Left ventricle myocardium inferior (tissue), 1 donor: ENCODE results near the gene GRAMD2B. TPM values are rescaled to one million over a fixed set of nuclear protein-coding genes. Genes with fewer than 3 reads are reported as not detected.

Experiments used
- DNase-seq: peaks from one replicate; pipeline ENCODE4 v3.0.0-alpha.2; 2020
- H3K27ac ChIP-seq: fragments of 200-600 bp; replicated peaks from 2 replicates; pipeline ENCODE4 v1.8.0; 2021
- H3K27me3 ChIP-seq: fragments of 200-600 bp; 2 replicates; pipeline ENCODE4 v1.8.0; 2021; ENCODE audit warnings: low read depth
- H3K36me3 ChIP-seq: fragments of 200-600 bp; 2 replicates; pipeline ENCODE4 v1.8.0; 2021
- H3K4me1 ChIP-seq: fragments of 200-600 bp; 2 replicates; pipeline ENCODE4 v1.8.0; 2021
- H3K4me3 ChIP-seq: fragments of 200-600 bp; 2 replicates; pipeline ENCODE4 v1.8.0; 2021; ENCODE audit warnings: mild to moderate bottlenecking, moderate library complexity
- H3K9me3 ChIP-seq: fragments of 200-600 bp; replicated peaks from 2 replicates; pipeline ENCODE4 v1.8.0; 2021
- intact Hi-C: fragments of 100-400 bp; cut with micrococcal nuclease; formaldehyde crosslinking; loops from one replicate; pipeline ENCODE4 v1.11.0; 2022
- total RNA-seq: library from RNA; stranded (reverse); fragmentation: NEBNext Ultra II Directional; extraction: Animal tissue kit (Norgen Biotek cat#: 25700); gene quantifications from one replicate; pipeline ENCODE4 v1.2.1, GENCODE V29; 2021
- TF ChIP-seq, protein P1 (sequence below): fragments of 200-600 bp; IDR thresholded peaks from 2 replicates; pipeline ENCODE4 v1.8.0; 2021; ENCODE audit warnings: antibody characterized with exemption, mild to moderate bottlenecking, borderline replicate concordance
- donor health status: DM: no; HTN: yes; CAD: no; lungs with severe emphysema.

GRAMD2B gene
- total RNA-seq, 1 donor from 2014 or later: 24.6 TPM

DNA sequence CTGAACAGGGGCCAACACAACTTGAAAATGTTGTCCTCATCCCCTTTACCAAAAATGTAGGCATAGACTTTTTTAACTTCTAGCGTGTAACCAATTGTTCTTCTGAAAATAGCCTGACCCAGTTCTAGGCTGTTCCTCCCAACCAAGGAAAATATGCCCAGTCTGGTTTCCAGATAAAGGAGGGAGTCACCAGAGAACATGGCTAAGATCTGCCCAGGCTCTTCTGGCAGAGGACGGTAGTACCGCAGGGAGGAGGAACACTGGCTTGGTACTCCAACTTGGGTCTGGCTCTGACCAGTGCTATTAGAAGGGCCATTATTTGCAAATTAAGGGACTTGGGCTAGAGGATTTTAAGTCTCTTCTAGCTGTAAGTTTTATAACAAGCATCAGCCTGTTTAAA lies 63.1 kb downstream of the GRAMD2B start:
- TF ChIP-seq, protein P1, sequence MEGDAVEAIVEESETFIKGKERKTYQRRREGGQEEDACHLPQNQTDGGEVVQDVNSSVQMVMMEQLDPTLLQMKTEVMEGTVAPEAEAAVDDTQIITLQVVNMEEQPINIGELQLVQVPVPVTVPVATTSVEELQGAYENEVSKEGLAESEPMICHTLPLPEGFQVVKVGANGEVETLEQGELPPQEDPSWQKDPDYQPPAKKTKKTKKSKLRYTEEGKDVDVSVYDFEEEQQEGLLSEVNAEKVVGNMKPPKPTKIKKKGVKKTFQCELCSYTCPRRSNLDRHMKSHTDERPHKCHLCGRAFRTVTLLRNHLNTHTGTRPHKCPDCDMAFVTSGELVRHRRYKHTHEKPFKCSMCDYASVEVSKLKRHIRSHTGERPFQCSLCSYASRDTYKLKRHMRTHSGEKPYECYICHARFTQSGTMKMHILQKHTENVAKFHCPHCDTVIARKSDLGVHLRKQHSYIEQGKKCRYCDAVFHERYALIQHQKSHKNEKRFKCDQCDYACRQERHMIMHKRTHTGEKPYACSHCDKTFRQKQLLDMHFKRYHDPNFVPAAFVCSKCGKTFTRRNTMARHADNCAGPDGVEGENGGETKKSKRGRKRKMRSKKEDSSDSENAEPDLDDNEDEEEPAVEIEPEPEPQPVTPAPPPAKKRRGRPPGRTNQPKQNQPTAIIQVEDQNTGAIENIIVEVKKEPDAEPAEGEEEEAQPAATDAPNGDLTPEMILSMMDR: no peak
- Histone ChIP-seq H3K36me3 (peaks cover 92% of the 10 kb centered on the region), H3K27me3 (no peaks in the 10 kb centered on the region), H3K4me1 (peaks cover 35% of the 10 kb centered on the region), H3K9me3 (no peaks in the 10 kb centered on the region), H3K4me3 (no peak overlapping the region), H3K27ac (peak overlapping the region; percentile 28)
- intact Hi-C loops: no loop called here
- no peak for DNase-seq

- TF ChIP-seq, protein P1: no peak
- Histone ChIP-seq H3K4me1 (peaks cover 31% of the 10 kb centered on the region), H3K4me3 (no peak overlapping the region), H3K36me3 (peaks cover 92% of the 10 kb centered on the region), H3K9me3 (no peaks in the 10 kb centered on the region), H3K27me3 (no peaks in the 10 kb centered on the region), H3K27ac (peak overlapping the region; percentile 12)
- intact Hi-C loops: no loop called here
- DNase-seq: no peak
Measured at GRCh38 chr5:126487596-126487995, 64.4 kb downstream of the GRAMD2B start.

- intact Hi-C loops: no loop called here
- H3K4me3 ChIP-seq: no peak overlapping the region
- H3K27ac ChIP-seq: peak overlapping the region; percentile 12
- peaks cover 92% of the 10 kb centered on the region for H3K36me3 ChIP-seq
- H3K9me3 ChIP-seq: no peaks in the 10 kb centered on the region
- no peak for DNase-seq
- H3K4me1 ChIP-seq: peaks cover 29% of the 10 kb centered on the region
- H3K27me3 ChIP-seq: no peaks in the 10 kb centered on the region
- TF ChIP-seq, protein P1: no peak
Measured at GRCh38 chr5:126488443-126489065, 65.3 kb downstream of the GRAMD2B start.

GRCh38 chr5:126490167-126490940 lies 67.1 kb downstream of the GRAMD2B start:
- intact Hi-C loops: no loop called here
- Histone ChIP-seq H3K4me3 (no peak overlapping the region), H3K27ac (peak overlapping the region; percentile 17), H3K9me3 (no peaks in the 10 kb centered on the region), H3K4me1 (peaks cover 27% of the 10 kb centered on the region), H3K36me3 (peaks cover 88% of the 10 kb centered on the region), H3K27me3 (no peaks in the 10 kb centered on the region)
- TF ChIP-seq, protein P1: no peak
- no peak for DNase-seq

GRCh38 chr5:126492939-126493338 lies 69.7 kb downstream of the GRAMD2B start:
- Histone ChIP-seq H3K9me3 (no peaks in the 10 kb centered on the region), H3K27me3 (no peaks in the 10 kb centered on the region), H3K4me3 (no peak overlapping the region), H3K36me3 (peaks cover 74% of the 10 kb centered on the region), H3K27ac (no peak overlapping the region), H3K4me1 (peaks cover 12% of the 10 kb centered on the region)
- TF ChIP-seq, protein P1: peak; percentile 54
- intact Hi-C loops: no loop called here
- DNase-seq: no peak
